ENCODE measurements around the gene DTX4.

DNA sequence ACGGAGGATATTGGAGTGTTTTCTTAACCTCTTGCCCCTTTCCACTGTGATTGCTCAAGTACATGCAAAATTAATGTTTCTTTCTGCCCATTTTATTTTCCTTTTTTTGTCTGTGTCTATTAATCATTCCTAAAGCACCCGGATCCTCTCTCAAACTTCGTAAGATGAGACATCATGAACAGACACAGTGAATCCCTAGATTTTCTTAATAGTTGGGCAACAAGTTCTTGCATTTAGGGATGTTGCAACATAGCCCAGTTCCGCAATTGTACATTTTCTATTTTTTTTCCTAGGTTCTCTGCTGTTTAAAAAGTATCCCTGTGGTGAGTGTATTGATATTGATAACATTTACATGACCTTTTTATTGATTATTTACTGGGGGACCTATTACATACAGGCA lies 26.4 kb upstream of the DTX4 start:
- TF ChIP-seq, protein P1, sequence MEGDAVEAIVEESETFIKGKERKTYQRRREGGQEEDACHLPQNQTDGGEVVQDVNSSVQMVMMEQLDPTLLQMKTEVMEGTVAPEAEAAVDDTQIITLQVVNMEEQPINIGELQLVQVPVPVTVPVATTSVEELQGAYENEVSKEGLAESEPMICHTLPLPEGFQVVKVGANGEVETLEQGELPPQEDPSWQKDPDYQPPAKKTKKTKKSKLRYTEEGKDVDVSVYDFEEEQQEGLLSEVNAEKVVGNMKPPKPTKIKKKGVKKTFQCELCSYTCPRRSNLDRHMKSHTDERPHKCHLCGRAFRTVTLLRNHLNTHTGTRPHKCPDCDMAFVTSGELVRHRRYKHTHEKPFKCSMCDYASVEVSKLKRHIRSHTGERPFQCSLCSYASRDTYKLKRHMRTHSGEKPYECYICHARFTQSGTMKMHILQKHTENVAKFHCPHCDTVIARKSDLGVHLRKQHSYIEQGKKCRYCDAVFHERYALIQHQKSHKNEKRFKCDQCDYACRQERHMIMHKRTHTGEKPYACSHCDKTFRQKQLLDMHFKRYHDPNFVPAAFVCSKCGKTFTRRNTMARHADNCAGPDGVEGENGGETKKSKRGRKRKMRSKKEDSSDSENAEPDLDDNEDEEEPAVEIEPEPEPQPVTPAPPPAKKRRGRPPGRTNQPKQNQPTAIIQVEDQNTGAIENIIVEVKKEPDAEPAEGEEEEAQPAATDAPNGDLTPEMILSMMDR (IDR thresholded peaks at IDR 0.05), result no peak
- TF ChIP-seq POLR2AphosphoS5 (IDR thresholded peaks at IDR 0.05), result no peak

All from esophagus muscularis mucosa (tissue), 3 donors.